ENCODE data around the gene RP9. TPM values are rescaled to one million over a fixed set of nuclear protein-coding genes. Genes with fewer than 3 reads are reported as not detected.
A peak's percentile ranks its signal among the peaks of the same experiment; 100 is the strongest.

The RP9 gene
- total RNA-seq, 1 experiment from 2014 or later: 29.1 TPM

GRCh38 chr7:33128990-33129805 is 20.0 kb upstream of the RP9 start, which contains the start of gene BBS9:
TSS of gene BBS9 (plus strand) at chr7:33129564. CDS start at chr7:33146253, 16,689 bp downstream.
- intact Hi-C loops (cut with micrococcal nuclease): loop anchor here (2.0 kb wide), 1 partner anchor 20 kb away; the partner anchor contains the start of gene RP9
- no TSS peak for BruUV-seq (replicated peaks)
- H3K4me1 Mint-ChIP-seq (ENCODE audit: insufficient read depth, unreplicated experiment): peaks cover 5% of the 10 kb centered on the region

GRCh38 chr7:33128631-33128989 is 19.4 kb upstream of the RP9 start:
- BruUV-seq (replicated peaks): TSS peak; percentile 40
- TF ChIP-seq CTCF (IDR thresholded peaks at IDR 0.05; ENCODE audit: unreplicated experiment): no peak
- Mint-ChIP-seq H3K27me3 (ENCODE audit: insufficient read depth, unreplicated experiment) (no peaks in the 10 kb centered on the region), H3K27ac (ENCODE audit: low read depth, unreplicated experiment) (peak overlapping the region; percentile 76), H3K9me3 (ENCODE audit: unreplicated experiment) (no peaks in the 10 kb centered on the region), H3K36me3 (ENCODE audit: insufficient read depth, unreplicated experiment) (no peaks in the 10 kb centered on the region), H3K4me3 (ENCODE audit: unreplicated experiment) (peak overlapping the region; percentile 89), H3K4me1 (ENCODE audit: insufficient read depth, unreplicated experiment) (peaks cover 5% of the 10 kb centered on the region)
- no peak for DNase-seq (ENCODE audit: unreplicated experiment)
- ChIA-PET CTCF (interaction anchor here (1.1 kb wide), 1 partner anchor 15 kb away, joined by 4 read pairs; no protein-coding TSS in a partner anchor), POLR2A (interaction anchor here (1.4 to 1.6 kb wide), 2 partner anchors 19 to 21 kb away, joined by 6 to 14 read pairs; partner anchors contain the start of gene RP9)
- intact Hi-C loops (cut with micrococcal nuclease): loop anchor here (2.0 kb wide), 1 partner anchor 20 kb away; the partner anchor contains the start of gene RP9

More at GRCh38 chr7:33128990-33129805, 20.0 kb upstream of the RP9 start, which contains the start of gene BBS9:
- CTCF ChIA-PET: interaction anchor here (0.6 to 0.8 kb wide), 4 partner anchors 11 to 72 kb away, joined by 3 to 4 read pairs (median 4); no protein-coding TSS in a partner anchor
- TF ChIP-seq CTCF (IDR thresholded peaks at IDR 0.05; ENCODE audit: unreplicated experiment): no peak
- Mint-ChIP-seq H3K9me3 (ENCODE audit: unreplicated experiment) (no peaks in the 10 kb centered on the region), H3K27me3 (ENCODE audit: insufficient read depth, unreplicated experiment) (no peaks in the 10 kb centered on the region), H3K27ac (ENCODE audit: low read depth, unreplicated experiment) (peak within 1 kb of the TSS; percentile 76), H3K36me3 (ENCODE audit: insufficient read depth, unreplicated experiment) (no peaks in the 10 kb centered on the region), H3K4me3 (ENCODE audit: unreplicated experiment) (peak within 1 kb of the TSS; percentile 89)
- POLR2A ChIA-PET: interaction anchor here (0.8 to 1.7 kb wide), 4 partner anchors 19 to 30 kb away, joined by 3 to 15 read pairs (median 10); partner anchors contain the start of gene RP9
- DNase-seq (ENCODE audit: unreplicated experiment): peak; percentile 94

- H3K27me3 Mint-ChIP-seq (ENCODE audit: insufficient read depth, unreplicated experiment): no peaks in the 10 kb centered on the region
- DNase-seq (ENCODE audit: unreplicated experiment): no peak
- H3K9me3 Mint-ChIP-seq (ENCODE audit: unreplicated experiment): no peaks in the 10 kb centered on the region
- ChIA-PET CTCF (no interaction called here), POLR2A (no interaction called here)
- BruUV-seq (replicated peaks): no TSS peak
- no peak overlapping the region for H3K4me3 Mint-ChIP-seq (ENCODE audit: unreplicated experiment)
- H3K27ac Mint-ChIP-seq (ENCODE audit: low read depth, unreplicated experiment): no peak overlapping the region
- peaks cover 5% of the 10 kb centered on the region for H3K4me1 Mint-ChIP-seq (ENCODE audit: insufficient read depth, unreplicated experiment)
- no peak for TF ChIP-seq CTCF (IDR thresholded peaks at IDR 0.05; ENCODE audit: unreplicated experiment)
- intact Hi-C loops (cut with micrococcal nuclease): no loop called here
- H3K36me3 Mint-ChIP-seq (ENCODE audit: insufficient read depth, unreplicated experiment): no peaks in the 10 kb centered on the region
Measured at GRCh38 chr7:33127085-33127484, 17.9 kb upstream of the RP9 start.

GRCh38 chr7:33118383-33118782 is 9.2 kb upstream of the RP9 start:
- ChIA-PET CTCF (no interaction called here), POLR2A (no interaction called here)
- DNase-seq (ENCODE audit: unreplicated experiment): no peak
- Mint-ChIP-seq H3K27me3 (ENCODE audit: insufficient read depth, unreplicated experiment) (peaks cover 9% of the 10 kb centered on the region), H3K4me1 (ENCODE audit: insufficient read depth, unreplicated experiment) (no peaks in the 10 kb centered on the region), H3K4me3 (ENCODE audit: unreplicated experiment) (no peak overlapping the region), H3K36me3 (ENCODE audit: insufficient read depth, unreplicated experiment) (no peaks in the 10 kb centered on the region), H3K27ac (ENCODE audit: low read depth, unreplicated experiment) (no peak overlapping the region), H3K9me3 (ENCODE audit: unreplicated experiment) (peaks cover 10% of the 10 kb centered on the region)
- no peak for TF ChIP-seq CTCF (IDR thresholded peaks at IDR 0.05; ENCODE audit: unreplicated experiment)
- BruUV-seq (replicated peaks): no TSS peak
- intact Hi-C loops (cut with micrococcal nuclease): no loop called here
